ENCODE data around the gene MZT2A.
"Not testable (repeated sequence)": the region's sequence is repeated elsewhere in the genome, so short reads cannot be mapped to it uniquely, and the experiment has no call there.

MZT2A gene

GRCh38 chr2:131492015-131492417 lies at the start of gene MZT2A:
Gene MZT2A (minus strand): TSS chr2:131492397. CDS start chr2:131492376, 21 bp downstream.
- not testable (repeated sequence) for DNase-seq

DNA sequence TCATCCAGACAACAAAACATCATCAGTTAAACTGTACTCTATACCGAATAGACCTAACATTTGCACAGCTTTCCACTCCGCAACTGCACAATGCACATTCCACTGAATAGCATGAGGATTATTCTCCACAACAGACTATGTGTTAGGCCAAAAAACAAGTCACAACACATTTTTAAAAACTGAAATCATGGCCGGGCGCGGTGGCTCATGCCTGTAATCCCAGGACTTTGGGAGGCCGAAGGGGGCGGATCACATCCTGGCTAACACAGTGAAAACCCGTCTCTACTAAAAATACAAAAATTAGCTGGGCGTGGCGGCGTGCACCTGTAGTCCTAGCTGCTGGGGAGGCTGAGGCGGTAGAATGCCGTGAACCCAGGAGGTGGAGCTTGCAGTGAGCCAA lies 46.7 kb upstream of the MZT2A start:
- not testable (repeated sequence) for DNase-seq

DNA sequence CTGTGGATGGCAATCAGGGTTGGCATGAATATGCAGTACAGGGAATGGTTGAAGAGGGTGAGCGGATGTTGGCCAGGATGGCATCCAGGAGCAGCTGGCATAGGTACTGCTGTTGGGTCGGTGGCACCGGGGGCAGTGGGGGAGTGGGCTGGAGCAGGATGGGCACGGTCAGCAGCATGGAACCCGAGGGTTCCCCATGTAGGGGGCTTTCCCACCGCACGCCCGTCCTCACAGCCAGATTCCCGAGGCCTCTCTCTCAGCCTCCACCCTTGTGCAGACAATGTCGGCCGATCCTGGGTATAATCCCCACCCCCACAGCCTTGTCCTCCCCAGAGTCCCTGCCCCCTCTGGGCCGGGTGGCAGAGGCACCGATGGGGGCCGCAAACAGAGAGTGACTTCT lies 44.6 kb upstream of the MZT2A start:
- not testable (repeated sequence) for DNase-seq

- not testable (repeated sequence) for DNase-seq
These were observed 44.0 kb upstream of the MZT2A start for GRCh38 chr2:131535951-131536826.

DNA sequence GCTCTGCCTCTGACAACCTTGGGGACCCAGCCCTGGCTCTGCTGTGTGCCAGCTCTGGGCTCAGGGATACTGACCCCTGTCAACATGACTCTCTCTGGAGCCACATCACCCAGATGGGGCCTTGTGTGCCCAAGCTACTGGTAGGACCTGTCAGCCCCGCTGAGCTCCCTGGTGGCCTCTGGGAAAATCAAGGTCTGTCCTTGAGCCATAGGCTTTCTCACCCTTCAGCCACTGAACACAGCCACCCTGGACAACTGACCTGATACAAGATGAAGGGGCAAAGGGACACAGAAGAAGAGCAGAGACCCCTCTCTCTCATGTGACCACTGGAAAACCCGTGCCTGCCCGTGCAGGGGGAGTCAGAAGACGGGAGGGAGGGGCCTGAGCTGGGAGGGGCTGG lies 43.3 kb upstream of the MZT2A start:
- DNase-seq: no peak

- DNase-seq: not testable (repeated sequence)
These were observed 42.8 kb upstream of the MZT2A start for GRCh38 chr2:131534965-131535364.

DNA sequence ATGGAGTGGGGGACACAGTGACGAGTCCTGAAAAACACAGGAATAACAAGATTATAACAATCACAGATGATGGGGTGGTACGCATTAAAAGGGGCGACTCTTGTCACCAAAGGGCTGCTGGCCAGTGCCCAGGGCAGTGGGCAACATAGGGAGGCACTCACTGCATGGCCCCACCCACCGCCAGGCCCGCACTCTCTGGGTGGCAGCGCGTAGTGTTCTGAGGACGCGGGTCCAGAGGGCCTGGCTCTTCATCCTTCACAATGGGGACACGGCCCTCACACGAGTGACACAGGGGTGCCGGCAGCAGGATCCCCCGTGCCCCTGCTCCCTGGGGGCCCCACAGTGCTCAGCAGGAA lies 42.1 kb upstream of the MZT2A start:
- not testable (repeated sequence) for DNase-seq

GRCh38 chr2:131533609-131534316 lies 41.6 kb upstream of the MZT2A start:
- DNase-seq: not testable (repeated sequence)

- DNase-seq: not testable (repeated sequence)
These were observed 40.8 kb upstream of the MZT2A start for GRCh38 chr2:131532723-131533608.

GRCh38 chr2:131531547-131532185 lies 39.5 kb upstream of the MZT2A start:
- DNase-seq: not testable (repeated sequence)

DNA sequence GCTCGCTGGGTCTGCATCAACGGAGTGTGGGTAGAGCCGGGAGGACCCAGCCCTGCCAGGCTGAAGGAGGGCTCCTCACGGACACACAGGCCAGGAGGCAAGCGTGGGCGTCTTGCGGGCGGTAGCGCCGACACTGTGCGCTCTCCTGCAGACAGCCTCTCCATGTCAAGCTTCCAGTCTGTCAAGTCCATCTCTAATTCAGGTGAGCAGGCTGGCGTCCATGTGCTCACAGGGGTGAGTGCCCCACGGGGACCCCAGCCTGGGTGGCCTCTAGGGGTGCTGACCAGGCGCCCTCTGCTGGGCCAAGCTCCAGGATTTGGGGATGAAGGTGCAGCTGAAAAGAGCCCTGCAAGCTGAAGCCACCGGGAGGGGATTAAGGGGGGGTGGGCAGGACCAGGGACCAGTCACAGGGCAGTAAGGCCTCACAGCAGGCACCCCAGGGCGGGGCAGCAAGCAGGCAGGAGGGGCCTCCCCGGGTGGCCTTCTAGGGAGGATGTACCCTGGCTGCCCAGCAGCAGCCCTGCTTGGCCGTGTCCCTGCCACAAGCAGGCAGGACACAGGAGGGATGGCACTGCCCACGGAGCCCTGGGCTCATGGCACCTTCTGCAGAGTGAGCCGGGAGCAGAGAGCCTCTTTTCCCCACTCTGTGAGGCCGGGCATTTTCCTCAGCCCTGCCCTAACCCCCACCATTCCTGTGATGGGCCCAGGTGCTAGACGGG lies 38.6 kb upstream of the MZT2A start:
- not testable (repeated sequence) for DNase-seq

DNA sequence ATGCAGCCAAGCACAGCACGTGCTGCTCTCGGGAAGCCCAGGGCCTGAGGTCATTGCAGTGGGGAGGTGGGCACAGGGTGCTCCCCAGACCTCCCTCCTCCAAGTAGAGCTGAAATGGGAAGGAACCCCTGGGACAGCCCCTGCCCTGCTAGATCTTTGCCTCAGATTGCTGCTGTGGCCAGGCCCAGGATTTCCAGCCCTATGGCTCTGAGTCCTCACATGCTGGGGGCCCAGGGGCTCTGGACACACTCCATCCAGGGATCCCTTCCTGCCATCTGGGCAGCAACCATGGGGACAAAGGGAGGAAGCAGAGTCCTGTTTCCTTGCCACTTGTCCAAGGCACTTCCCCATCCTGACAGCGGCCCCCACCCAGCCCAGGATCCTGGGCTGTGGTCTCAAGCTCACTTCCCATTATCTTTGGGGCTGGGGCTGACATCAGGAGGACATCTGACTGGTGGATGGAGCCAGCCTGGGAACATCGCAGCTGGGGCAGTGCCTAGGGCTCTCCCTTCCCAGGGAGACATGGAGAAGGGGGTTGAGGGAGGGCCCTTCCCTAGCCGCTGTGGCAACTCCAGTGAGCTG lies 37.8 kb upstream of the MZT2A start:
- DNase-seq: not testable (repeated sequence)

GRCh38 chr2:131528981-131529863 lies 37.0 kb upstream of the MZT2A start:
- not testable (repeated sequence) for DNase-seq

- DNase-seq: not testable (repeated sequence)
These were observed 35.2 kb upstream of the MZT2A start, which contains the start of gene CCDC74A for GRCh38 chr2:131527131-131528001. Gene CCDC74A (plus strand): TSS chr2:131527888. CDS start chr2:131527971, 83 bp downstream.

DNA sequence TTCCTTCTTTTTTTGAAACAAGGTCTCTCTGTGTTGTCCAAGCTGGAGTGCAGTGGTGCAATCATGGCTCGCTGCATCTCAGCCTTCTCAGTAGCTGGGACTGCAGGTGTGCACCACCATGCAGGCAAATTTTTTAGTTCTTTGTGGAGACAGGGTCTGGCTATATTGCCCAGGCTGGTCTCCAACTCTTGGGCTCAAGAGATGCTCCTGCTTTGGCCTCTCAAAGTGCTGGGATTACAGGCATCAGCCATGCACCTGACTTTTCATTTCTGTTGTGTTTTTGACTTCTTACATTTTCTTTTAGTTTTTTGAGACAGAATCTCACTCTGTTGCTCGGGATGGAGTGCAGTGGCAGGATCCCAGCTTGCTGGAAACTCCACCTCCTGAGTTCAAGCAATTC lies 33.1 kb upstream of the MZT2A start:
- not testable (repeated sequence) for DNase-seq

- no peak for DNase-seq
These were observed 30.0 kb upstream of the MZT2A start for GRCh38 chr2:131521961-131522781.

DNA sequence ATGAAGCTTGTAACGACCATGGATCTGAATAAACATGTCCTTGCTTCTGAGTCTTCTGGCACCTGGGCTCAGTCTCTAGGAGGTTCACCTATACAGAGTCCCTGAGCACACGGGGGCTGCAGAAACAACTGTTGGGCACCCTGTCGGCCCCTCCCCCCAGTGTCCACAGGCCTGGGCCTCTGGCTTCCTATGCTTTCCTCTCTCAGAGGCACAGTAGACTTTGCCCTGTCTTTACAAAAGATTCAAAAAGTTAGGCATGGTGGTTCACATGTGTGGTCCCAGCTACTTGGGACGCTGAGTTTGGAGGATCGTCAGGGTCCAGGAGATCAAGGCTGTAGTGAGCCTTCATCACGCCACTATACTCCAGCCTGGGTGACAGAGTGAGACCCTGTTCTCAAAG lies 29.3 kb upstream of the MZT2A start:
- DNase-seq: not testable (repeated sequence)

- no peak for DNase-seq
These were observed 28.3 kb upstream of the MZT2A start for GRCh38 chr2:131520526-131520925.
